UCSD-AML1 (cell line): ENCODE results near the gene ROBO1.
"Not testable (repeated sequence)": the region's sequence is repeated elsewhere in the genome, so short reads cannot be mapped to it uniquely, and the experiment has no call there.

ENCODE experiments used
- DNase-seq: peaks from one replicate; lab custom pipeline; 2025; ENCODE audit not compliant: unreplicated experiment; lab: John Stamatoyannopoulos, UW

ROBO1 gene

GRCh38 chr3:79555655-79556054 lies 212.1 kb downstream of the ROBO1 start:
- DNase-seq, result no peak

DNA sequence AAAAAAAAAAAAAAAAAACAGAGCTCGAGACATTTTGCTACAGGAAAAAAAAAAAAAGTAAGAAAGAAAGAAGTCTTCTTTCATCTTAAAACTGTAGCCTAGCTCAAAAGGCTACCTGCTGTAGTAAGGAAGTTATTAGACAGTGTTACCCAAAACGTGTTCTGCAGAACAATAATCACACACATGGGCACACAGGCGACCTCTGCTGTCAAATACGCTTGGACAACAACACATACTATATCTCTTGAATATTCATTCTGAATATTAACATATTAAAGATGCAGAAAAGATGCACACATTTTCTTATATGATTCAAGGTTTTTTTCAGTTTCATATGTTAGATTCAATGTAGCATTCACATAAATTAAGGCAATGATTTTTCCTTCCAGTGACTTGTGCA lies 215.8 kb downstream of the ROBO1 start:
- no peak for DNase-seq

DNA sequence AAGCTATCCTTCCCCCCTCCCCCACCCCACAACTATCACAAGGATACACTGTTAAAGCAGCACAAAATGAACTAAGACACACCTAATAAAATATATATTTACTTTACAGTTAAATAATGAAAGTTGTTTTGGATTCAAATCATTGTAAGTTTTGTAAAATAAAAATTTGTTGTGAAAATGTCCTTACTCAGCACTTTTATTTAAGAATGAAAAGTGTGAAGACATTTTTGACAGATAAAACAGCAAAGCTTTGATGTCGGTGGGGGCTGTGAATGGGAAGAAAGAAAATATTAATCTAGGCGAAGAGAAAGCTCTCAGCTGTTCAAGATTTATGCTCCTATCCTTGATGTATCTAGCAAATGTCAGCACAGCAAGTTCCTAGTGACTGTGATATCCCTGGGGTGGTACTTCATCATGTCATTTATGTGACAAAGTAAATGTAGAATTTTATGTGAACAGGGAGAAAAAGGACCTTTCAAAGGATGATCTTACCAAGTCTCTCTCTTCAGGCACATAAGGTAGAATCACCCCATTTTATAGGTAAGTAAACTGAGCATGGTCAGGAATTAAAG lies 216.4 kb downstream of the ROBO1 start:
- no peak for DNase-seq

- no peak for DNase-seq
Measured at GRCh38 chr3:79543218-79543982, 224.4 kb downstream of the ROBO1 start.

GRCh38 chr3:79534727-79535126 lies 233.1 kb downstream of the ROBO1 start:
- DNase-seq, result no peak

DNA sequence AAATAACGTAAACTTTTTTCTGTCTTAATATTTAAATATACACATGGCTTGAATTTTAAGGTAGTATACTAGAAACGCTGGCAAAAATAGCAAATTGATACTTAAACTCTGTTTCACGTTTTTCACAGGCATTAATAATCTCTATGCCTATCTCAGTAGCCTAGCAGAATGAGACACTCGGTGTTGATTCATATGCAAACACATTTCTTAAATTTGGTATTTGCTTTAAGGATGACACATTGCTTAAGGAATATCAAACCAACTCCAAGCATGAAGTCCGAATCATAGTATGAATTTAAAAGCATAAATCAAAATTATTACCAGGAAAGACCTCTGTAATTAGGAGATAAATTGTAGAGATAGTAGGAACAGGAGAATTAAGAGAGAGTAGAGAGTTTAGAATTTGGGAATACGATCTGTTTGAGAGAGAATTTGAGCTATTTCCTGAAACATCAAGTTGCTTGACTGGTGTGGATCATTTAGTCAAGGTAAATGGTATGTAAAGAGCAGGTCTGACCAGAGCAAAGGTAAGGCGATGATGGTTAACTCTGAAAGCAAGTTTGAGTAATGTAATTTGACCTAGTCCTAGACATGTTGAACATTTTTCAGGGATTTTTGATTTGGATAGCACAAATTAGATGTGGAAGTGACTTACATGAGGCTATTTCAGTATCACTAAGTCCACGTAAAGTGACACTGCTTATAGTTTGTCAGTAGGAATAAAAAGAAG lies 236.1 kb downstream of the ROBO1 start:
- DNase-seq, result no peak

- no peak for DNase-seq
Measured at GRCh38 chr3:79521221-79521848, 246.5 kb downstream of the ROBO1 start.

GRCh38 chr3:79517766-79518413 lies 249.9 kb downstream of the ROBO1 start:
- no peak for DNase-seq

DNA sequence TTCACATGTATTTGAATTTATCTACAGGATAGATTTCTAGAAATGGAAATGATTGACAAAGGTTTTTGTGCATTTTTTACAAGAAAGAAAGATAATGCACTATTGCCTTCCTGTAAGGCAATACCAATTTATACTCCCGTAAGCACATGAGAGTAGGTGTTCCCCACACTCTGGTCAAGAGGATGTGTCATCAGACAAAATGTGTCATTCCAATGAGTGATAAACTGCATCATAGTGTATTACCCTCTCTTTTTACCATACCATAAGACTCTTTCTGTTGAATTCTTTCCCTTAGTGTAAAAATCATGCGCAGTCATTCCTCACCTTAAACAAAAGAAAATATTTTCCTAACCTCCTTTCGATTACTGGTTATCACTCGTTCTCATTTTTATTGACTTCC lies 251.0 kb downstream of the ROBO1 start:
- no peak for DNase-seq

- DNase-seq, result no peak
Measured at GRCh38 chr3:79515072-79515471, 252.7 kb downstream of the ROBO1 start.

DNA sequence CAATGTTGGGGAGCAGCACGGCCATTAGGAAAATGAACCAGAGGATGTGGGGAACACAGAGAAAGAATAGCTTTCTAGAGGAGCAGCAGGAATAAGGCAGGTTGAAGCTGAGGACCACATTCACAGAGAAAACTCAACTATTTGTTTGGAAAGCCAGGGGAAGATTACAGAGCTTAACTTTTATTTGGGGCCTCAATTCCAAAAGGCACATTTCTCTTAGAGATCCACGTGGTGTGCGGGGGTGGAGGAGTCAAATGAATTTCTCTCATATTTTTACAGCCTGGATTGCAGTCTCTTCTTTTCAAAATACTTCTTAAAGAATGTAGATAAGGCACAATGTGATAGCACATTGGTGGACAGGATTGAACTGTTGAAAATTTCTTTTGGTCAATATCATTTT lies 253.7 kb downstream of the ROBO1 start:
- DNase-seq, result no peak

DNA sequence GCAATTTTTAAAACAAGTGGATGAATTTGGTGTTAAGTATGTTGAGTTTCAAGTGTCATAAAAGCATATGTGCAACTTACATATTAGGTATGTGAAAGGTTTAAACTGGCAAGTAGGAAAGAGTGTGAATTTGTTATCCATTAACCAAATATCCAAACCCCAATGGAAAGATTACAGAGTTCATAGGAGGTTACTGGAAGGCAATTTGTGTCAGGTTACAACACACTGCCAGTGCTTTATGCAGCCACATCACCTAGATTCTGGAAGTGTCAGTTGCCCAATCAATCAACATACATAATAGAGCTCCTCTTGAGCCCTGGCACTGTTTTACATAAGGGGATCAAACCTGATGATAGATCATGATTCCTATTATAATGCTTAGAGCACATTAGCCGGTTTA lies 261.0 kb downstream of the ROBO1 start:
- DNase-seq, result no peak

- DNase-seq, result not testable (repeated sequence)
Measured at GRCh38 chr3:79502216-79502681, 265.5 kb downstream of the ROBO1 start.

- DNase-seq, result no peak
Measured at GRCh38 chr3:79497447-79498111, 270.2 kb downstream of the ROBO1 start.

DNA sequence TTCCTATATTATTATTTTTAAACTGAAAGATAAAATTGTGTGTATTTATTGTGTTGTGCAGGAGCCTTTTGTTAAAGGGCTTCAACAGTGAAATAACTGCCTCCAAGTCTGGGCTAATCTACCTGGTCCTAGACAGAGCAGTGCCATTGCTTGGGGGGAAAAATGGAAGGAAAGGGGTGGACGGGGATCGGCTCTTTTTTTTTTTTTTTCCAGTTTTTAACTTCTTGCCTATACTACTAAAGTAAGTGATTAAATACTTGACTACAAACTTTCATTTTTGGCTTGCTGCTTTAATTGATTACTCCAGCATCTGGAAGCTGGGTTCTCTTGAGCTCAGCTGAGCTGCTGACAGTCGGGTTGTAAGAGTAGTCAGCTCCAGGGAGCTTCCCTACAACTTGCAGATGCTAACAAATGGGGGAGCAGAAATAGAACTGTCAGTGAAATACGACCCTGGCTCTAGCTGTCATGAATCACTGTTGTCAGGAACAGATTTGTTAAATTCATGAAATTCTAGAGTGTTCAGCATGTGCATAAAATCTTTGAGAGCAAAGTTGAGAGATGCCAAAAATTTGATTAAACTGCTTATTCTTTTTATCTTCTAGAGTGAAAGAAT lies 276.7 kb downstream of the ROBO1 start:
- DNase-seq, result no peak

DNA sequence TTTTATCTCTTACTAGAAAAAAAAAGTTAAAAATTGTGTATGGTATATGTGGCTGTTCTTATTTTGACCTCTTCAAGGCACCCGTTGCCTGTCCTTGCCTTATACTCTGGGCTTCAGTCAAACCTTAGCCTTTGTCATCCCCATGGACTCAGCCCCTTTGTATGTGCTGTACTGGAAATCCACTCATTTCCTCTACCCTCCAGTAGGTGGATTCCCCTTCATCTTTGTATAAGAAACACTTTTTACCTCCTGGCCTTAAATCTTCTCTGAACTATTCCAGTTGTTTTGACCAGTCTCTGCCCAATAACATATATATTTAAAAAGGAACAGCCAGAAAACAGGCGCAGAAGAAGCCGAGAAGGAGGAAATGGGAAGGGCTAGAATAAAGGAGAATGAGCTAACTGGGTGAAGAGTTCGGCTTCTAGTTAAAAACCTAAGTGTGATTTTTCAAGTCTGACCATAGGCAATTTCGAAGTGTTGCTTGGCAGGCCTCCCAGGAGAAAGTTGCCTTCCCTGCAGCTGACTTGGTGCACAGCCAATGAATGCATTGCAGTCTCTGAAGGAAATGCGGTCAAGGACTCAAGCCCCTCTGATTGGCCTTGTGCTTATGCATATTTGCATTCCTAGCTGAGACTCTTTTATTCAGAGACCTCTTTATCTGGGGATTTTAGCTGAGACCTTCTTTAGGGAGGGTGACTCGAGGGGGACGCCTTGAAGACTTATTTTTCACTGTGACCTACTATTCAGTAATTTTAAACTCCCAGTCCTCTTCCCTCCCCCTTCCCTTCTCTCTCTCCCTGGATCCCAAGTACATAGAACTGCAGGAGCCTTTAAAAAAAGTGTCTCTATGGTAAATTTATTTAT lies 277.4 kb downstream of the ROBO1 start:
- no peak for DNase-seq

DNA sequence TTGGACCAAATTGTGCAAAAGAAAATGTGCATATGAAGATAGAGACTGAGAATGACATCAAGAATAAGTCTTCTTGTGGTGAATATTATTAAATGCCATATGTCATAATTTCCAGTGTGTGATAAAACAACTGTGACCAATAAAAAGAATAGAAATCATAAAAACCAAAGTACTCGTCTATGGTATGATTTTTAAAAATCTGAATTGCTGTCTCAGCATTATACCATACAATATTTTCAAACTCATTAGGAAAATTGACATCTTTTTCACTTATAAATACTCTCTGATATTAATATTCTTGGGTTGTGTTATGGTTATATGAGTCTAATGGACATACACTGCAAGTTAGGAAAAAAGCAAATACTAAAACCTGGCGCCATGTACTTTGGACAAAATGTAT lies 279.4 kb downstream of the ROBO1 start:
- DNase-seq, result no peak

- DNase-seq, result no peak
Measured at GRCh38 chr3:79480746-79481145, 287.1 kb downstream of the ROBO1 start.

DNA sequence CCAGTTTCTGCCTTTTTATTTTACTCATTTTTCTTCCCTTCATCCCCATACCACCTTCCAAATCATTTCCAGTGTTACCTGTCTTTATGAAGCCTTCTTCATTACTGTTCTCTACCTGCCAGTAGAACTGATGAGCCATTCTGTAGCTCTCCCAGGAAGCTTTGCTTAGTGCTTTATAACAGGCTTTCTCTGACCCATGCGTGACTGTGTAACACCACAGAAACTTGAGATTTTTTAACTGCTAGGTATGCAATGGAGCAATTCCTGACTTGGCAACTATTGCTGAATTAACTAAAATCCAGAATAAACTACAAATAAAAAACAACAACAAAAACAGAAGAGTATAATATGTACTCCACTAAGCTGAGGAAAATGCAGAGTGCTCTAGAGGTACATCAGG lies 289.2 kb downstream of the ROBO1 start:
- no peak for DNase-seq
